ENCODE measurements around the gene FOXS1. TPM values are rescaled to one million over a fixed set of nuclear protein-coding genes. Genes with fewer than 3 reads are reported as not detected.
A peak's percentile ranks its signal among the peaks of the same experiment; 100 is the strongest.

Gene FOXS1
- total and polyA plus RNA-seq, 11 donors, result 1.9 to 6.0 (median 3.7) TPM

DNA sequence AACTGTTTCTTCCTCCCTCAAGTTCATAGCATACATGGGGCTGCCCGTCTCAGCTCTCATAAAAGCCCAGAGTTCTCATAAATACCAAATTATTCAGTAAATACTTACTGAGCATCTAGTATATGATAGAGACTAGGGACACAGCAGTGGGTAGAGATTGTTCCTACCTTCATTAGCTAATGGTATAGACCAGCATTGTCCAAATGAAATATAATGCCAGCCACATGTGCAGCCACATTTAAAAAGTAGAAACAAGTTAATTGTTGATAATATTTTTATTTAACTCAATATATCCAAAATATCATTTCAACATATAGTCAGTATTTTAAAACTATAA is 26.2 kb upstream of the FOXS1 start:
- no peak for TF ChIP-seq POLR2A (IDR thresholded peaks at IDR 0.05)
- TF ChIP-seq, protein P1, sequence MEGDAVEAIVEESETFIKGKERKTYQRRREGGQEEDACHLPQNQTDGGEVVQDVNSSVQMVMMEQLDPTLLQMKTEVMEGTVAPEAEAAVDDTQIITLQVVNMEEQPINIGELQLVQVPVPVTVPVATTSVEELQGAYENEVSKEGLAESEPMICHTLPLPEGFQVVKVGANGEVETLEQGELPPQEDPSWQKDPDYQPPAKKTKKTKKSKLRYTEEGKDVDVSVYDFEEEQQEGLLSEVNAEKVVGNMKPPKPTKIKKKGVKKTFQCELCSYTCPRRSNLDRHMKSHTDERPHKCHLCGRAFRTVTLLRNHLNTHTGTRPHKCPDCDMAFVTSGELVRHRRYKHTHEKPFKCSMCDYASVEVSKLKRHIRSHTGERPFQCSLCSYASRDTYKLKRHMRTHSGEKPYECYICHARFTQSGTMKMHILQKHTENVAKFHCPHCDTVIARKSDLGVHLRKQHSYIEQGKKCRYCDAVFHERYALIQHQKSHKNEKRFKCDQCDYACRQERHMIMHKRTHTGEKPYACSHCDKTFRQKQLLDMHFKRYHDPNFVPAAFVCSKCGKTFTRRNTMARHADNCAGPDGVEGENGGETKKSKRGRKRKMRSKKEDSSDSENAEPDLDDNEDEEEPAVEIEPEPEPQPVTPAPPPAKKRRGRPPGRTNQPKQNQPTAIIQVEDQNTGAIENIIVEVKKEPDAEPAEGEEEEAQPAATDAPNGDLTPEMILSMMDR (IDR thresholded peaks at IDR 0.05), result no peak
- H3K4me3 ChIP-seq, result no peak overlapping the region
- intact Hi-C loops (cut with DNase I), result loop anchor here in 1 of 10 donors (5.0 kb wide), 1 partner anchor 81 kb away; the partner anchor contains the start of gene PDRG1
- H3K36me3 ChIP-seq, result no peaks in the 10 kb centered on the region
- no peaks in the 10 kb centered on the region for H3K9me3 ChIP-seq
- H3K27ac ChIP-seq, result no peak overlapping the region
- WGBS, 4 donors, result 91 to 100% (median 97%) methylated on average over 1 of the region's 1 CpG
- H3K27me3 ChIP-seq, result peaks cover 0 to 27% (median 0%) of the 10 kb centered on the region in 9 donors
- ATAC-seq (no peak), DNase-seq (no peak)
- H3K4me1 ChIP-seq, result peaks cover 0 to 20% (median 11%) of the 10 kb centered on the region in 12 donors

DNA sequence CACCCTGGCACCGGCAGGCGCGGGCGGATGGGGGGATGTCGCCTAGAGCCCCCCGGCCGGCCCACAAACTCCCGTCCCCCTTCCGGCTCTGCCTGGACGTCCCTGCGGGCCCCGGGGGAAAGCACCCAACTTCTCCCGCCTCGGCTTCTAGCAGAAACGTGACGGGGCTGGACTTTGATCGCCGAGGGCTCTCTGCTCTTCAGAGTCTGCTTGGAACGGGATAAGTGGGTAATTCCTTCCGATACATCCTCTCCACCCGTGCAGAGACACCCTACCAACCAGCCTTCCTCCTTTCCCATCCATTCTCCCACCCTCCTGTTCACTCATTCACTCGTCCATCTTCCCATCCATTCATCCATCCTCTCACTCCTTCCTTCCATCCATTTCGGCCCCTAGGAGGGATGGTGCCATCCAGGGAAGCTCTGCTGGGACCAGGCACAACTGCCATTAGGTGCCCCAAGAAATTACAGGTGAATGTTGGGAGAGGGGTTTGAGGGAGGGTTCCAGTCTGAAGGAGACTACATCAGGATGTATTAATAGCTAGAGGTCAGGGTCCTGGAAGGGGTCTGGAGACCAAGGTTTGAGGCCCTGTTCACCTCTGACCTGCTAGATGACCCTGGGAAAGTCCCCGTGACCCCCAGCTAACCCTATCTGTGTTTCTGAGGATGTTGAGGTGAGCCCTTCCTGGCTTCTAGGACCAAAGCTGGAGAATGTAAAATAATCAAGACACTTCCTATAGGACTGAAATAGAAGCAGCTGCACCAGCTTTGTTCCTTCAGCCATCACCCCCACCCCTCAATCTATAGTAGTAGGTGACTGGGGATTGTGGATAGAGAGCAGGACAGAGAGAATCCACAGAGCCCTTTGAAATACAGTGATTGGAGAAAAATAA is 25.6 kb upstream of the FOXS1 start:
- peak overlapping the region in 7 of 12 donors; percentile 3 to 76 (median 57) for H3K27ac ChIP-seq
- TF ChIP-seq, protein P1 (IDR thresholded peaks at IDR 0.05), result no peak
- no peak for TF ChIP-seq POLR2A (IDR thresholded peaks at IDR 0.05)
- intact Hi-C loops (cut with DNase I), result loop anchor here in 1 of 10 donors (5.0 kb wide), 1 partner anchor 81 kb away; the partner anchor contains the start of gene PDRG1
- H3K4me1 ChIP-seq, result peaks cover 0 to 20% (median 11%) of the 10 kb centered on the region in 12 donors
- DNase-seq (no peak), ATAC-seq (peak in 1 of 4 donors; percentile 11)
- no peaks in the 10 kb centered on the region for H3K36me3 ChIP-seq
- WGBS, 4 donors, result 7 to 13% (median 10%) methylated on average over 18 to 24 of the region's 24 CpGs
- peaks cover 0 to 27% (median 0%) of the 10 kb centered on the region in 9 donors for H3K27me3 ChIP-seq
- peak overlapping the region; percentile 46 to 96 (median 66) for H3K4me3 ChIP-seq
- H3K9me3 ChIP-seq, result no peaks in the 10 kb centered on the region

DNA sequence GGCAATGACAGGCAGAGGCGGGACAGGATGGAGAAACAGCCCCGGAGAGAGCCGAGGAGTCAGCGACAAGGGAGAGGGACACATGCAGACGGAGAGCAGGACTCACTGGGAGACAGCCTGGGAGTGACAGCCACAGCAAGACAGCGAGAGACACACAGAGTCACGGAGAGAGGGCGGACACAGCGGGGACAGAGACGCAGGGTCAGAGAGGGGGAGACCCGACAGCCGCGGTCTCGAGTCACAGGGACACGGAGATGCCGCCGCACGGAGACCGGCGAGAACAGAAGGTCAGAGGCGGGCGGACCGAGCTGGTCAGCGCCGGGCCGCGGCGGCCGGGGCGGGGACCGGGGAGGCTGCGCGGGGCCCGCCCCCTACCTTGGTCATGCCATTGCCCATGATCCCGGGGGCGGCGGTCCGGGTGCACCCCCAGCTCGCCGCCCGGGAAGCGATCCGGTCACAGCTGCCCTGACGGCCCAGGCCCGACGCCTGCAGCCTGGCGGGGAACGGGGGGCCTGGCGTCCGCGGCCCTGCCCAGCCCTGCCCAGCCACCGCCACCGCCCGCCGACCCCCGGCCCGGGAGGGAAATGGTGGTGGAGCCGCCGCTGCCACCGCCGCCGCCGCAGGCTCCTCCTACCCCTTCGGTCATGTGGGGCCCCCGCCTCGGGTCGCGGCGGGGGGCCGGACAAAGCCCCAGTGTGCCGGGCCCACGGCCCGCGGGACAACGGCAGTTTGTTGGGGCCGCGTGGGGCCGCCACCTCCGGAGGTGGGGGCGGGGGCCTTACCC is 24.7 kb upstream of the FOXS1 start, which contains the start of the genes DUSP15 and TTLL9:
TSS of gene DUSP15 (minus strand) at position 586 of the 784 bp plus-strand sequence. CDS start at position 396, 190 bp downstream.
TSS of gene TTLL9 (plus strand) at position 693 of the 784 bp plus-strand sequence. CDS start 493 bp downstream, outside the sequence.
- Histone ChIP-seq H3K27me3 (peaks cover 0 to 27% (median 0%) of the 10 kb centered on the region in 9 donors), H3K4me3 (peak within 1 kb of the TSS; percentile 46 to 96 (median 66)), H3K36me3 (no peaks in the 10 kb centered on the region), H3K27ac (peak within 1 kb of the TSS in 7 of 12 donors; percentile 3 to 76 (median 57)), H3K4me1 (peaks cover 0 to 20% (median 11%) of the 10 kb centered on the region in 12 donors), H3K9me3 (no peaks in the 10 kb centered on the region)
- DNase-seq (peak in 3 of 5 donors; percentile 43 to 55 (median 52)), ATAC-seq (peak; percentile 51 to 92 (median 86))
- intact Hi-C loops (cut with DNase I), result loop anchor here in 2 of 10 donors (5.0 kb wide), 2 partner anchors 37 to 82 kb away; partner anchors contain the start of gene PDRG1 (in 1 of the 2)
- 1 to 2% (median 1%) methylated on average over 27 to 80 of the region's 80 CpGs for WGBS, 4 donors
- TF ChIP-seq POLR2A (IDR thresholded peaks at IDR 0.05), result no peak
- TF ChIP-seq, protein P1 (IDR thresholded peaks at IDR 0.05), result peak in 2 of 12 donors; percentile 4 to 6

Measured in heart left ventricle (tissue), 16 donors.